HG03066 (cell line): ENCODE data around the gene DALRD3.
"Not testable (repeated sequence)": the region's sequence is repeated elsewhere in the genome, so short reads cannot be mapped to it uniquely, and the experiment has no call there.

ENCODE experiments used
- ATAC-seq: cut with Tn5 transposase; IDR thresholded peaks from one replicate; pipeline ENCODE4 v1.9.1; 2021; ENCODE audit warnings: low read depth; ENCODE audit not compliant: unreplicated experiment

DALRD3 gene

DNA sequence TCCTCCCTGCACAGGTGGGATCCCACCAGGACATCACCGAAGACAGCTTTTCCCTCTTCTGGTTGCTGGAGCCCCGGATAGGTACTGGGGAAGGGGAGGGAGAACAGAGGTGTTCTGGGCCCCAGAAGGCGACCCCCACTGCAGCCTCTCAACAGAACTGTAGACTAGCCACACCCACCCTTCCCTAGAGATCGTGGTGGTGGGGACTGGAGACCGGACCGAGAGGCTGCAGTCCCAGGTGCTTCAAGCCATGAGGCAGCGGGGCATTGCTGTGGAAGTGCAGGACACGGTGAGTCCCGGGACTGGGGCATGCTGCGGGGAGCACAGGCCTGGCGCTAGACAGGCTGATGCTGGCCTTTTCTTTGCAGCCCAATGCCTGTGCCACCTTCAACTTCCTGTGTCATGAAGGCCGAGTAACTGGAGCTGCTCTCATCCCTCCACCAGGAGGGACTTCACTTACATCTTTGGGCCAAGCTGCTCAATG is 4.3 kb upstream of the DALRD3 start:
- ATAC-seq = no peak

DNA sequence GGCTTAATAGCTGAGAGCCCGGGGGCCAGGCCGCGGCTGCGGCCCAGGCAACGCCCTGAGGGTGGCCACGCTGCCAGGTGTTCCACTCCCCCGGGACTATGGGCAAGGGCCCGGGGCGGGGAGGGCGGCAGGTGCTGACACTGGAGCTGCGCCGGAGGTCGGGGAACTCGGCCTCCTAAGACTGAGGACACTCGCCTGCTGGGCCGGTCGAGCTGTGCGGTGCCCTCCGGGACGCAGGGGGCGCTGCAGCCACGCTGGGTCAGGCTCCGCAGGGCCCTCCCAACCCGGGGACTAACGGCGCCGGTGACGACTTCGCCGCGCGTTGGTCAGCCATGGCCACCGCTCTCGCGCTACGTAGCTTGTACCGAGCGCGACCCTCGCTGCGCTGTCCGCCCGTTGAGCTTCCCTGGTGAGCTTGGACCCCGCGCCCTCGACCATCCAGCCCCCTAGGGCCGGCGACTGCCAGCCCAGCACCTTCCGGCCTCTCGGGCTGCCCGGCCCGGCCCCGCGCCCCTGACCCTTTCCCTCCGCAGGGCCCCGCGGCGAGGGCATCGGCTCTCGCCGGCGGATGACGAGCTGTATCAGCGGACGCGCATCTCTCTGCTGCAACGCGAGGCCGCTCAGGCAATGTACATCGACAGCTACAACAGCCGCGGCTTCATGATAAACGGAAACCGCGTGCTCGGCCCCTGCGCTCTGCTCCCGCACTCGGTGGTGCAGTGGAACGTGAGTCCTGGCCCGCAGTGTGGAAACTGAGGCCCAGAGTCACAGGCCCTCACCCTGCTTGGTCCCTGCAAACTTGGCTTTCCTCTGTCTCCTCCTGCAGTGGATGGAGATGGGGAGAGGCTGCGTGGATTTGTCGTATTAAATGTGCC is 3.7 kb upstream of the DALRD3 start, which contains the start of gene NDUFAF3:
TSS of gene NDUFAF3 (plus strand) at position 309 of the 875 bp plus-strand sequence. CDS start at position 333, 24 bp downstream.
- peak; percentile 51 for ATAC-seq

DNA sequence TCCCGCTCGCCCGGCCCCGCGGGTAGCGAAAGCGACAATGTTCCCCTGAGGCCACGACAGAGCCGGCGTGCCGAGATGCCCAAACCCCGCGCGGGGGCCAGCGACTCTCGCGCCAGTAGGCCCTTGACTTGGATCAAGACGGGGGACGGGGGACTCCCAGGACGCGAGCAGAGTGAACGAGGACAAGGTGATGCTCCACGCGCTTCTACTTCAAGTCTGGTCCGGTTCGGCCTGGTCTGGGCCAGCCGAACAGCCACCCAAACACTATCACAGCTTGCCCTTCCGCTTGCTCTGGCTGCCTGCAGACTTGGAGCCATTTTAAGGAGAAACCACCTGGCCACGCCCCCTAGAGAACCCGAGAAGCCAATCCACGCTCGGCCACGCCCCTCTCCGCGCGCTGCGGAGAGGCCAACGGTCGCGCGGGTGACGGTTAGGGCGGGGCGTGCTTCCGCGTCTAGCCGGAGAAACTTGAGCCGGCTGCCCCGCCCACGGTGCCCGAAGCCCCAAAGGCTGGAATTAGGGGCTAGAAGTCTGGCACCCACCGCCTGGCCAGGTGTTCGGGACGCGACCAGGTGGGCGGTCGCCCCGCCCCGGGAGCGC is 2.9 kb upstream of the DALRD3 start:
- ATAC-seq = peak; percentile 43

DNA sequence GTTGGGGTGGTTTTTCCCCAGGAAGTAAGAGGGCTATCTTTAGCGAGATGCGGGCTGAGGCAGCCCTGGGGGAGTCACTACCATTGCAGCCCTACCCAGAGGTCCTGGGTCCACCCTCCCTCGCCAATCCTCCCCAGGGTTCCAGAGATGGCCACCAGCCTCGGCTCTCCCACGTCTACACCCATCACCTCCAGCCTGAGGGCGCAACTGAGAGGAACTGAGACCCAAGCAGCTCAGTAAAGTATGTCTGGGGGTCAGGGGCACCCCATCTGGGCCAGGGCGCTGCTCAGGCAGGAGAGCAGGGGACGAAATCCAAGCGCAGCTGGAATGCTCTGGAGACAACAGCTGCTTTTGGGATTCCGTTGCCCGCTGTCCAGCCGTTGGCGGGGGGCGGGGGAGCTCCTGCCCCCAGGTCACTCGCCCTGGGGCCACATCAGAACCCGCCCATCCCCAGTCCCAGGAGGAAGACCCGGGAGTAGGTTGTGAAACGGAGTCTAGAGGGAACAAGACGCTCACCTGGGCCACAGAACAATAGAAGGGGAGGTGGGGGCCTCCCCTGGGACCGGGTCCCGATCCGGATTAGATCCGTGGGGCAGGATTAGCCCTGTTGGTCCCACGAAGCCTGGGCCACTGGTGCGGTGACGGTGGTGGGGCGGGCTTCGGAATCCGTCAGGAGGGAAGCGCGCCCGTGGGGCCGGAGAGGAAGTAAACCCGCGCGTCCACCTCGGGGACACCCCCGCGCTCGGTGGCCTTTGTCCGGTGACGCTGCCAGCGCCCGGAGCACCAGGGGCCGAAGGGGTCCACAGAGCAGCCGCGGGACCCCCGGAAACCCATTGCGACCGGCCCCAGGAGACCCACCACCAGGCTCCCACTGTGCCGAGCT is 2.2 kb upstream of the DALRD3 start:
- ATAC-seq = no peak

DNA sequence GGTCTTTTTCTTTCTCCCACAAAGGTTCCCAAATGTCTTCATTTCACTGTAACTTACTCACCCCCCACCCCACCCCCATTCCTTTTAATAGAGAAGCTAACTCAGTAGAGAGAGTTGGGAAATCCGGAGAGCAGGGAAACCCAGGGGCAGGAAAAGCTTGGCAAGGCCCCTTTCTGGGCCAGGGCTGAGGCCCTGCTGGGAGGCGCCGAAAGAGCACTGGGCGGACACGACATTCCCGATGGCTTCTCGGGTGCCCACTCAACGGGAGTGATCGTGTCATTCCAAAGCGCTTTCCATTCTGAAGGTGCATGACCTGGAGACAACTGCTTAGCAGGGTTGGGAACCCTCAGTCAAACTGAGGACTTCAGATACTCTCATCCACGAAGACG is 1.6 kb upstream of the DALRD3 start:
- no peak for ATAC-seq

DNA sequence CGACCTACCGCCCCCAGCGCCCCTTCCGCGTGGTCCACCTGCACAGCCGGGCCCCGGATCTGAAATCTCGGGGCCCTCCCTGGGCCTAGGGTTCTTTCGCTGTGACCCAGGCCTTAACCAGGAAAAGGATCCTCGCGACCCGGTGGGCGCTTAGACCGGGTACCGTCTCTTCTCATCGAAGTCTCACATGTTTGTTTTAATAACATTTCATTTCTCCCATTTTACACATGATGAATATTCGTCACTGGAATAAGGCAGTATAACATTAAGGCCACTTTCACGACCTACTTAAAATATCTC is 277 bp upstream of the DALRD3 start:
- ATAC-seq = no peak

DNA sequence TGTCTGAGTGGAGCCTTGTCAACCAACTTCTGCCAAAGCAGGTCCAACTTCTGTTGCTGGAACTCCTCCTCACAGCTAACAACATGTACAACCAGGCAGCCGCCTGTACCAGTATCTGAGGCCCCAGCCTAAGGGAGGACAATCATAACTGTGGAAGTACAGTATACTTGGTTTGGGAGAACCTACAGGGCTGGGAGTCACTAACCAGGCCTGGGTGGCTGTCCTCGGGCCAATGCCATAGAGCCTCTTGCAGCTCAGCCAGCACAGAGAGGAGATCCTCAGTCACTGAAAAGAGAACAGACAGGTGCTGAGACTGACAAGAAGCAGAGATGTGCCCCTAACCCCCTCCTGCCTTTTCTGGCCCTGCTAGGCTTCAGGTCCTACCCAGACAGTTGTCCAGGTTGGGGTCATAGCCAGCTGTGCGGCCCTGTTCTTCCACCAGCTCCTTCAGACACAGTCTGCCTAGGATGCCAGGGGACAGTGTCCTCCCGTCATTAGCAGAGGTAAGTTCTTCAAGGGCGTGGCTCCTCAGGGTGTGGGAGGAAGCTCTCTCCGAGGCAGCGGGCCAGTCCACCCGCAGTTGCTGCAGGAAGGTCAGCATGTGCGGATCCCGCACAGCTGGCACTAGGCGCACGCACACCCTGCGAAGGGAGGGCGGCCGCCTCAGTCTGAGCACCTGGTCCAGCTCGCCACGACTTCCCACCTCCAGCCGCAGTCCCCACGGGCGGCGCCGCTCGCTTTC is 980 bp downstream of the DALRD3 start:
- ATAC-seq = no peak

DNA sequence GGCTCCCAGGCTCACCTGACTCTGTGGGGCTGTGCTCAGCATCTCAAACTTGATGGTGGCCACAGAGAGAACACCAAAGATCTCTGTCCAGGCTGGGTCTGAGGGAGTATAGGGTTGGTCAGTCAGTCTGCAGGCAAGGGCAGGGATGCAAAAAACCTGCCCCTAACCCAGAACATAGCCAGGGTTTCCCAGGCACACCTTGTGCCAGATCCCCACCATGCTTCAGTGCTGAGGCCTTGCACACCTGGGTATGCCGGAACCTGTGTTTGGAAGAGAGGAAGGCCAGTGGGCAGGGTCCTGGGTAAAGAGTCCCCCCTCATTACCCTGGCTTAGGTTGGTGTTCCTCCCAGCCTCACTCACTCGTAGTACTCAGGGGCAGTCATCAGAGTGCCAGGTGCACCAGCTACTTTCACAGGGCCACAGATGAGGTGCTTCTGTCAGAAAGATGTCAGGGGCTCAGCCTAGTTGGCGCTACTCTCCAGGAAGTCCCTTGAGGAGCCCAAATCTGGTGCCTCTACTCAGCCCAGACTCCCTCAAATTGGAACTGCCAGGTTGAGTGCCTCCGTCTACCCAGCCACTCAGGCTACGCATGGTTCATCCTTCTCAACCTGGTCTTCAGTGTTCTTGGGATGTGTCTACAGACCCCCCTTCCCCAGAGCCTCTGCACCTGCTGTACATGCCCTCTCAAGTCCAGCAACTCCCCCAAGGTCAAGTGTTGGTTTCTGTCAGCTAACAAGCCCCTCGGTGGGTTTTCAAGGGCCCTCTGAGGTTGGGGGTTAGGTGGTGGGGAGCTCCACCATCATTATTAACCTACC is 1.8 kb downstream of the DALRD3 start:
- ATAC-seq = no peak

DNA sequence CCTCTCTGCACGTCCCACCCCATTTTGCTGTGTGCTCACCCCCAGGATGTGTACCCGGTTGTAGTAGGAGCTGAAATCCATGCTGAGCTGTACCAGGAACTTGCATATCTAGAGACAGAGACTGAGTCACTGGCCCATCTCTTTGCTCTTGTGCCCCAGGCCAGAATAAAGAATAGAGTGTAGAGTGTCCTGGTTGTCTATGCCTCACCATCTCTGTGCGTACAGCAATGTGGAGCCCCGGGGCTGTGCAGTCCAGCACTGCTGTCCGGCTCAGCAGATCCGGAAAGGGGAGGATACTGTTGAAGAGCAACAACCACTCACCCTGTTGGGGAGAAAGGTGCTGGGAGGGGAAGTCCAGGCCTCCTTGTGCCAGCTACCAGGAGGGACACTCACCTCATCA is 2.6 kb downstream of the DALRD3 start:
- ATAC-seq = no peak

DNA sequence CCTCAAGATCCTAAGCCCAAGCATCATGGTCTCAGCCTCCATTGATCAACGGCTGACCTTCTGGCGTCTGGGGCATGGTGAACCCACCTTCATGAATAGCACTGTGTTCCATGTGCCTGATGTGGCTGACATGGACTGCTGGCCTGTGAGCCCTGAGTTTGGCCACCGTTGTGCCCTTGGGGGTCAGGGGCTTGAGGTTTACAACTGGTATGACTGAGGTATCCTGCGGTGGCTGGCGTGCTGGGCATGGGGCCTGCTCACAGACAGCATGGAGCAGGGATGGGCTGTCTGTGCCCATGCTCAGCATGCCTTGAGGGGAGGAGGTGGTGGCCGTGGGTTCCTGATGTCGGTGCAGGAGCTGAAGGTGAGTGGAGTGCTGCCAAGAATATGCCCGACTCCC is 3.3 kb downstream of the DALRD3 start:
- no peak for ATAC-seq

DNA sequence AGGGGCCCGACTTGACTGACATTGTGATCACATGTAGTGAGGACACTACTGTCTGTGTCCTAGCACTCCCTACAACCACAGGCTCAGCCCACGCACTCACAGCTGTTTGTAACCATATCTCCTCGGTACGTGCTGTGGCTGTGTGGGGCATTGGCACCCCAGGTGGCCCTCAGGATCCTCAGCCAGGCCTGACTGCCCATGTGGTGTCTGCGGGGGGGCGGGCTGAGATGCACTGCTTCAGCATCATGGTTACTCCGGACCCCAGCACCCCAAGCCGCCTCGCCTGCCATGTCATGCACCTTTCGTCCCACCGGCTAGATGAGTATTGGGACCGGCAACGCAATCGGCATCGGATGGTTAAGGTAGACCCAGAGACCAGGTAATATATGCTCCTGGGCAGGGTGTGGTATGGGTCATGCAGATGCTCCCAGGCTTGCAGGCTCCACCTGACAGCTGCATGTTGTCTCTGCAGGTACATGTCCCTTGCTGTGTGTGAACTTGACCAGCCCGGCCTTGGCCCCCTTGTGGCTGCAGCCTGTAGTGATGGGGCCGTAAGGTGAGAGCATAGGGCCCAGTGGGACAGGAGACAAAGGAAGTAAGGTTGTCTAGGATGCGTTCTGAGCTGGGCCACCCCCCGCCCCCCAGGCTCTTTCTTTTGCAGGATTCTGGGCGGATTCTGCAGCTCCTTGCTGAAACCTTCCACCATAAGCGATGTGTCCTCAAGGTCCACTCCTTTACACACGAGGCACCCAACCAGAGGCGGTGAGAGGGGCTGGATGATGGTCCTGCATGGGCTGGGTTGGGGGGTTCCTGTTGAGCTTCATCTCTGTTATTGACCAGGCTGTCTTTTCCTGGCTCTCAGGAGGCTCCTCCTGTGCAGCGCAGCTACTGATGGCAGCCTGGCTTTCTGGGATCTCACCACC is 4.4 kb downstream of the DALRD3 start:
- no peak for ATAC-seq

DNA sequence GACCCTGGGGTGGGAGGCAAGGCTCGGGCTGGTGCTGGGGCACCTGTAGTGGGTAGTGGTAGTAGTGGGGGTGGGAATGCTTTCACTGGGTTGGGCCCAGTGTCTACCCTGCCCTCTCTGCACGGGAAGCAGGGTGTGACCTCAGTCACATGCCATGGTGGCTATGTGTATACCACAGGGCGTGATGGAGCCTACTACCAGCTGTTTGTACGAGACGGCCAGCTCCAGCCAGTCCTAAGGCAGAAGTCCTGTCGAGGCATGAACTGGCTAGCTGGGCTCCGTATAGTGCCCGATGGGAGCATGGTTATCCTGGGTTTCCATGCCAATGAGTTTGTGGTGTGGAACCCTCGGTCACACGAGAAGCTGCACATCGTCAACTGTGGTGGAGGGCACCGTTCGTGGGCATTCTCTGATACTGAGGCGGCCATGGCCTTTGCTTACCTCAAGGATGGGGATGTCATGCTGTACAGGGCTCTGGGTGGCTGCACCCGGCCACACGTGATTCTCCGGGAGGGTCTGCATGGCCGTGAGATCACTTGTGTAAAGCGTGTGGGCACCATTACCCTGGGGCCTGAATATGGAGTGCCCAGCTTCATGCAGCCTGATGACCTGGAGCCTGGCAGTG is 5.2 kb downstream of the DALRD3 start:
- ATAC-seq = no peak

DNA sequence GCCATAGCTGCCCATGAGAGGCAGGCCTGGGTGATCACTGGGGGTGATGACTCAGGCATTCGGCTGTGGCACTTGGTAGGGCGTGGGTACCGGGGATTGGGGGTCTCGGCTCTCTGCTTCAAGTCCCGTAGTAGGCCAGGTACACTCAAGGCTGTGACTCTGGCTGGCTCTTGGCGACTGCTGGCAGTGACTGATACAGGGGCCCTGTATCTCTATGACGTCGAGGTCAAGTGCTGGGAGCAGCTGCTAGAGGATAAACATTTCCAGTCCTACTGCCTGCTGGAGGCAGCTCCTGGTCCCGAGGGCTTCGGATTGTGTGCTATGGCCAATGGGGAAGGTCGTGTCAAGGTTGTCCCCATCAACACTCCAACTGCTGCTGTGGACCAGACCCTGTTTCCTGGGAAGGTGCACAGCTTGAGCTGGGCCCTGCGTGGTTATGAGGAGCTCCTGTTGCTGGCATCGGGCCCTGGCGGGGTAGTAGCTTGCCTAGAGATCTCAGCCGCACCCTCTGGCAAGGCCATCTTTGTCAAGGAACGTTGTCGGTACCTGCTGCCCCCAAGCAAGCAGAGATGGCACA is 5.9 kb downstream of the DALRD3 start:
- no peak for ATAC-seq

DNA sequence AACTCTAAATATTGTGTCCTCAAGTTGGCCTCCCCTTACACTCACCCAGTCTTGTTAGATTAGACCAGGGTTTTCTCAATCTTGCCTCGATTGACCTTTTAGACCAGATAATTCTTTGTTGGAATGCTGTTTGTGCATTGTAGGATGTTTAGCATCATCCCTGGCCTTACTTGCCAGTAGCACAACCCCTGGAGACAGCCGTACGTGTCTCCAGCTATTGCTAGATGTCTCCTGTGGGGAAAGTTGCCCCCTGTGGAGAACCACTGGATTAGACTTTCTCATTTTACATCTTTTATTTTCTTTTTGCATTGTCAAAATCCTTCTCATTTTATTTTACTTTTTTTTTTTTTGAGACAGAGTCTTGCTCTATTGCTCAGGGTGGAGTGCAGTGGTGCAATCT is 9.0 kb downstream of the DALRD3 start:
- ATAC-seq = no peak

DNA sequence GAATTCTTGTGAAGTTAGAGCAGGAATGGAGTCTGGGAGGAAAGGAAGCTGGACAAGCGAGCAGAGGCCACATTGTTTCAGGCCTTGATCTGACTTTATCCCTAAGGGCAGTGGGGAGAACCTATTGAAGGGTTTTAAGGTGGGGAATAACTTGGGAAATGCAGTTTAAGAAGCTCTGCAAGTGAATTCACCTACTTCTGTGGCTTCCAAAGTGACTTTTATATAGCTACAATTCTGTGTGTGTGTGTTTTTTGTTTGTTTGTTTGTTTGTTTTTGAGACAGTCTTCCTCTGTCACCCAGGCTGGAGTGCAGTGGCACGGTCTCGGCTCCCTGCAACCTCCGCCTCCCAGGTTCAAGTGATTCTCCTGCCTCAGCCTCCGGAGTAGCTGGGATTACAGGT is 9.8 kb downstream of the DALRD3 start:
- ATAC-seq = not testable (repeated sequence)

DNA sequence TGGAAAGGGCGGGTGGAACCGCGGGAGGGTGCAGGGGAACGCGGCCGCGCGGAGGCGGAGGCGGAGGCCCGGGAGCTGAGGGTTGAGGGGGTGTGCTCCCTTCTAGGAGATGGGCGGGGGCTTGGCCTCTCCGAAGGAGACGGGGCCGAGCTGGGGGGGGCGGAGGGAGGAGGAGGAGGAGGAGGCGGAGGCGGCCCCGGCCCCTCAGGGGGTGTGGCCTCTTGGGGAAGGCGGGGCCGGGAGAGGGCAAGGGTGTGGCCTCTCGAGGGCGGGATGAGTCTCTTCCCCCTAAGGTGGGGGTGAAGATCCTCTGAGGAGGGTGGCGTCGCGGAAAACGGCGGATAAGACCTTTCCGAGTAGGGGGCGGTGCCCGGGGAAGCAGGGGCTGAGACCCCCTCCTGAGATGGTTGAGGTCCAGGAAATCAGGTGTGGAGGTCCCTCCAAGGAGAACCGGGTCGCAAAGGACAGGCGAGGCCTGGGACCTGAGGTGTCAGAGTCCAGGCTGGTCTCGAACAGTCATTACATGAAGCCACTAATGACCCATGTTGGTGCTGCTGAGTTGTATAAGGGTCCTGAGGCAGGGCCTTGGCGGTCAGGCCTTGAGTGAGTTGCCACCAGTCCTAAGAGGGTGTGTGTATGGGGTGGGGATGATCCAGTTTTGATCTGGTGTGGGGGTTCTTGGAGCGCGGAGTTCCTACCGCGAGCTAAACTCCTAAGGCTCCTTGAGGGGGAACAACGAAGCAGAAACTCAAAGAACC is 10.4 kb downstream of the DALRD3 start:
- peak; percentile 35 for ATAC-seq
